NCI-H128 (cell line): ENCODE results near the gene CTBP1.

Source experiments
- DNase-seq: peaks from one replicate; lab custom pipeline; 2025; ENCODE audit not compliant: unreplicated experiment; lab: John Stamatoyannopoulos, UW

Gene CTBP1

DNA sequence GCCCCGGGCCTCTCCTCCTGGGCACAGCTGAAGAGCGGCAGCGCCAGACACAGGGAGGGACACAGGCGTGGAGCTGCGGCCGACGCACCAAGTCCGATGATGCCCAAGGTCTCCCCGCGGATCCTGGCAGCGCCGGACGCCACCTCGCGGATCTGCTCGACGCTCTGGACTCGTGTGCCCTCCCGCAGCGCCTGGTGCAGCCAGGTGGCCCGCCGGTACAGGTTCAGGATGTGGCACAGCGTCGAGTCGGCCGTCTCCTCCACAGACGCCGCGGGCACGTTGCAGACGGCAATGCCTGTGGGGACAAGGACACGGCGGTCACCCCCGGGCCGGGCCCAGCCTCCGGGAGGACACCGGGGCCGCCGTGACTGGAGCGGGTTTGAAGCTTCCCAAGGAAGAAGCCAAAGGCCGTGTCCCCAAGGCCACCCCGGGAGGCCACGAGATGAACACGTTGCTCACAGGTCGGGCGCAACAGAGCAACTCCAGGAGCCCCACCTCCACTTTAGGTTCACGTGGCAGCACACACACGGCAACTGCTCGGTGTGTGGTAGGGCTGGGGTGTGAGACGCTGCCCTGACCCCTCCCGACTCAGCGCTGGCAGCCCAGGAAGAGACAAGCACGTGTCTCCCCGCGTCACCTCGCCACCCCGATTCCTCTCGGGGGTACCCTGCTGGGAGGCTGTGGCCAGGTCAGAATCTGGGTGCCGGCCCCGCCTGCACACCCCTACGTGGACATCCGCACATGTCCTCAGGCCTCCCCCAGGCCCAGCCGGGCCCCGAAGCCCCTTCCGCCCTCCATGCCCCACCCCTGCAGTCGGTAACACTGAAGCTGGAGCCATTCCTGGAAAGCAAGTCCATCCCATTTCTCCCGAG is 23.4 kb downstream of the CTBP1 start:
- DNase-seq = no peak

DNA sequence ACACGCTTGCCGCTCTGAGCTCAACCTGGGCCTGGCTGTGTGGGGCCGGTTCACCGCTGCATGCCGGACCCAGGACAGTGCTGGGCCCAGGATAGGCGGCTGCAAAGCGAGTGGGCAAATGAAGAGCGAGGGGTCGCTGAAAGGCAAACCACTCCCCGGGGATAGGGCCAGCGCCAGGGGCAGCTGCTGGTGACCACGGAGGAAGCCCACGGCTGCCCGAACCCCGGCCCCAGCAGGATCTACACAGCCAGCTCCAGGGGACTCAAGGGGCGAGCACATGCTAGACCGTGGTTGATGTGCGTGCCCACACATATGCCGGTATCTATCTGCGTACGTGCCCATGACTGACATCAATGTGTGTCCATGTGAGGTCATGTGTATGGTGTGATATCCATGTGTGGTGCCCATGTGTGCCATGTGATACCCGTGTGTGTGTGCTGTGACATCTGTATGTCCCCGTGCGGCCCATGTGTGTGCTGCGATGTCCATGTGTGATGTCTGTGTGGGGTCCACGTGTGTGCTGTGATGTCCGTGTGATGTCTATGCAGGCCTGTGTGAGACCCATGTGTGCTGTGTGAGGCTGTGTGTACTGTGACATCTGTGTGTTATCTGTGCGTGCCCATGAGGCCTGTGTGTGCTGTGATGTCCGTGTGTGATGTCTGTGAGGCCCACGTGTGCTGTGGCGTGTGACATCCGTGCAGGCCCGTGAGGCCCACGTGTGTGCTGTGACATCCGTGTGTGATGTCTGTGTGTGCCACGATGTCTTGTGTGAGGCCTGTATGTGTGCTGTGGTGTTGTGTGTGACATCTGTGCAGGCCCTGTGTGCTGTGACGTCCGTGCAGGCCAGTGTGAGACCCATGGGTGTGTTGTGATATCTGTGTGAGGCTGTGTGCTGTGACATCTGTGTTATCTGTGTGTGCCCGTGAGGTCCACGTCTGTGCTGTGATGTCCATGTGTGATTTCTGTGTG is 24.8 kb downstream of the CTBP1 start:
- DNase-seq = no peak

DNA sequence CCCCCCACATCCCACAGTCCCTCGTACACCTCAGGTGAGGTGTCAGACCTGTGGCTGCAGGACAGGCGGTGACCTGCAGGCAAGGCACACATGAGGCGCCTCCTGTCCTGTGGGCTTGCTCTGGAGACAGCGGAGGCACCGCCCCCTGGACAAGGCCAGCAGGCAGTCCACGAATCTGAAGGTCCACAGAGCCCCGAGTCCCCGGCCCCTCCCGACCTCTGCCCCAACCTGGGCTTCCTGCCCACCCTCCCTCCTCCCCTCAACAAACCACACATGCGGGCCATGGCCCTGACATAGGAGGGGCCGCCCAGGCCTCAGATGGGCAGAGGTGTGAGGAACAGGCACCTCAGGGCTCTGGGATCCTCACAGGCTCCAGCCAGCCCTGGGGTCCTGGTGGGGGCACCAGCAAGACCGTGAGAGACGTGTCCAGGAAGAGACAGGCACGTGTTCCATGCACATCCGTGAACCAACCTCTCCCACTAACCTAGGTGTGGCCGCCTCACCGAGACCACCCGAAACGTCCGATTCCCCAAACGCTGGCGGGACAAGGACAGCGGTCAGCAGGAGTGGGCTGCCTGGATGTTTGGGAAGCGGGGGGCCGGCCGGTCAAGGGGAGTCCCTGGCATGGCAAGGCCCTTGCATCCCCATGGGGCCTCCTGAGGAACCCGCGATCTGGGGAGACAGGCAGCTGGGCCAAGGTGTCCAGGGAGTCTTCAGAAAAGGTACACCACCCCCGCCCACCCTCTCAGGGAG is 25.8 kb downstream of the CTBP1 start:
- no peak for DNase-seq

DNA sequence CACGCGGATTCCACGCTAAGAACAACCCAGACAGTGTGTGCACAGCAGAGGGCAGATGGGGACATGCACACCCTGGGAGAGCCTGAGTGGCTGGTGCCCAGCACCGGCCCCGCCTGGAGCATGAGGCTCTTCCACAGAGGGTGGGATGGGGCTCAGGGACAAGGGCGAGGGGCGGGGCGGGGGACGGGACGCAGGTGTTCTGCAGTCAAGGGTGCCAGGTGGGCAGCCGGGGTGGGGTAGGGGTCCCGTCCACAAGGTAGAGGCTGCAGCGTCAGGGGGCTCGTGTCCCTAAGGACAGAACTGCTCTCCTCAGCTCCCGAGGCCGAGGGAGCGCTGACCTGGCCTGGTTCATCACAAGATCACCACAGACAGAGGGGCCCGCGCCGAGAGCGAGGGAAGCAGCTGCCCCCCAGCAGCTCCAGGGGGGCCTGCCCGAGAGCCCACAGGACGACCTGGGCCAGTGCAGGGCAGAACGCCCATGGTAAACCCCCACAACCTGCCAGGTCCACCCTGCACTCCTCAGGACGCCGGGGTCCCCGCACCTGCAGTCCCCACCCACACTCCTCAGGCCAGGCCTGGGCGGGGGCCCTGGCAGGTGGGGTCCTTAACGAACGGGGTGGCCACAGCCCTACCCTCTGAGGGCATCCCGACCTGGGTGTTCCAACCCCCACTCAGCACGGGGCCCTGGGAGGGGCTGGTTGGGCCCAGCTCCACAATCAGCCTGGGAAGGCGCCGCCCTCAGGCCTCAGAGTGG is 26.7 kb downstream of the CTBP1 start:
- DNase-seq = no peak

DNA sequence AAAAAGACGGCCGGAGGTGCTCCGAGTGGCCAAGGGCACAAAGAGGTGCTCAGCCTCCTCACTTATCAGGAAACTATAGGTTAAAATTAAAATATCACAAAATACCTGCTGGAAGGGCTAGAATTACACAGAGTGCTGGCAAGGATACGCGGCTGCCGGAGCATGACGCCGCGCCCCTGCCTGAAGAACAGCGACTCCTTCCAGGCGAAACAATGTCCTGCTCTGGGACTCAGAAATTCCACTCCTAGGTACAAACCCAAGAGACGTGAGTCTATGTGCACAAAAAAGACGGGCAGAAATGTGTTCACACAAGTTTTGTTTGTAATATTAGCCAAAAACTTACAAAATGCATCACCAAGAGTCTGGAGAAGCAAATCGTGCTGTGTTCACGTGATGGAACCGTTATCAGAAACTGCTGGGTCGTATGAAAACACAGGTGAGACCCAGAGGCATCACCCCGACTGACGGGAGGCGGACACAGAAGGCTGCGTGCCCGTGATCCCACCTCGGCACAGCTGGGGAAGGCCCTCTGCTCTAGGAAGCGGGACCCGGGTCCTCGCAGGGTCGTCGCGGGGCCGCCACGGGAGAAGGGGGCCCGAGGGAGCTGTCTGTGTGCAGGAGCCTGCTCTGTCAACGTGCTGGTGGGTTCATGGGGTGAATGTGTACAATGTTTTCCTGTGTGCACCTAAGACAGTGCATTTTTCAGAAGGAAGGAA is 27.6 kb downstream of the CTBP1 start:
- DNase-seq = no peak

DNA sequence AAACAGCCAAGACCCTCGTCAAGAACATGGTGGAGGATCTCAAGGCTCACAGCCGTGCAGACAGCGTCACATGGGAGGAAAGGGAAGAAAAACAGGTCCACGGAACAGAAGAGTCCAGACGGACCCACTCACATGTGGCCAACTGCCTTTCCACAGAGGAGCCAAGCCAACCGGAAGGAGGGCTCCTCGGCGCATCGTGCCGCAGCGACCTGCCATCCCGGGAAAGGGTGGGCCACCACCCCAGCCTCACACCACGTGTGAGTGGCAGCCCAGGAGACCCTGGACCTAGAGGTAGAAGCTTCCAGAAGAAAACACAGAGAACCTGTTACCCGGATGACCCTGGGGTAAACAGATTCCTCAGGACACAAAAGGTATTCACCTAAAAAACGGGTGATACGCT is 28.4 kb downstream of the CTBP1 start:
- DNase-seq = no peak

DNA sequence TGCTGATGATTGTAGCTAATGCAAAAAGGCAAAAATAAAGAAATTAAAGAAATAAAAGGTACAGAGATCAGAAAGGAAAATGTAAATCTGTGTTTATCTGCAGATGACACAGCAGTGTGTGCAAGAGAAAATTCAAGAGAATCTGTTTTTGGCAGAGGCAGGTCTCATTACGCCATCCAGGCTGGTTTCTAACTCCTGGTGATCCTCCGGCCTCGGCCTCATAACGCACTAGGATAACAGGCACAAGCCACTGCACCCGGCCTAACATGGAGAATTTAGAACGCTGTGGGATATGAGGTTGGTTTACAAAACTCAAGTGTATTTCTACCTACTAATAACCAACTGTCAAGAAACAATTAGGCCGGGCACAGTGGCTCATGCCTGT is 29.4 kb downstream of the CTBP1 start:
- no peak for DNase-seq

DNA sequence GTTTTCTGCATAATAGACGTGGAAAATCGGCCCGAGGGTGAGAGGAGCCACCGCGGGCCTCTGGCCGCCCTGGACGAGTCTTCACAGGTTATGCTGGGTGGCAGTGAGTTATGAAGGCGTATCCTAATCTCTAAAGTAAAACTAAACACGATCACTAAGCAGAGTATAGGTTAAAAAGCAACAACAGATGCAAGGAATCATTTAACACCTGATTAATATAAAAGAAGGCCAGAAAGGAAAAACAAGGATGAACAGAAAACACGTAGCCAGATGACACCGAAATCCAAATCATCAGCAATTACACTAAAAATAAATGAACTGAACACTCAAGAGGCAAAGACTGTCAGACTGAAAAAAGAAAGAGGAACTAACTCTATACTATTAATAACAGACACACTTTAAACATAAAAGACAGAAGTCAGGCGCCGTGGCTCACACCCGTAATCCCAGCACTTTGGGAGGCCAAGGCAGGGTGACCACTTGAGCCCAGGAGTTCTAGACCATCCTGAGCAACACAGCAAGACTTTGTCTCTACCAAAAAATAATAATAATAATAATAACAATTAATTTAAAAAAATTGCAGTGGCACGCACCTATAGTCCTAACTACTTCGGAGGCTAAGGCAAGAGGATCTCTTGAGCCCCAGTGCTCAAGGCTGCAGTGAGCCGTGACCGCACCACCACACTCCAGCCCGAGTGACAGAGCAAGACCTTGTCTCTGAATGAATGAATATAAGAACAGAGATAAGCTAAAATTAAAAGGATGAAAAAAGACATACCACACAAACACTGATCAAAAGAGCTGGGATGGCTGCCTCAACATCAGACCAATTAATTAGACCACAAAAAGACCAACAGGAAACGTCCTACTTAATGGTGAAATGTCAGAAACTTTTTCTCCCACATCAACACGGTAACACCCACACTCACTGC is 30.0 kb downstream of the CTBP1 start:
- no peak for DNase-seq

DNA sequence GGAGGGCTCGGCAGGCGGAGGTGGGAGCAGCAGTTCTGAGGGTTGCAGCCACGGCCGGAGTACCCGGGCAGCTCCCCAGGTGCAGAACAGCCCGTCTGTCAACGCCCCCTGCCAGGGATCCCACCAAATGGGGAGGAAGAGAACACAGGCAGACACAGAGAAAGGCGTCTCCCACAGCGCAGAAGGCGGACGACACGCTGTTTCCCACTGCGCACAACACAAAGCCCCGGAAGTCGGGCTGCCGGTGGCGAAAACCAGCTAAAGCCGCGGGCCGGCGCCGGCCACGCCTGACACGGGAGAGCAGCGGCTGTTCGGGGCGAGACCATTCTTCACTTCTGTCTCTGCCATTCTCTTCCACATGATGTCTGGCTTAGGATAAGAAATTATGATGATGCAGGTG is 31.6 kb downstream of the CTBP1 start:
- DNase-seq = no peak

DNA sequence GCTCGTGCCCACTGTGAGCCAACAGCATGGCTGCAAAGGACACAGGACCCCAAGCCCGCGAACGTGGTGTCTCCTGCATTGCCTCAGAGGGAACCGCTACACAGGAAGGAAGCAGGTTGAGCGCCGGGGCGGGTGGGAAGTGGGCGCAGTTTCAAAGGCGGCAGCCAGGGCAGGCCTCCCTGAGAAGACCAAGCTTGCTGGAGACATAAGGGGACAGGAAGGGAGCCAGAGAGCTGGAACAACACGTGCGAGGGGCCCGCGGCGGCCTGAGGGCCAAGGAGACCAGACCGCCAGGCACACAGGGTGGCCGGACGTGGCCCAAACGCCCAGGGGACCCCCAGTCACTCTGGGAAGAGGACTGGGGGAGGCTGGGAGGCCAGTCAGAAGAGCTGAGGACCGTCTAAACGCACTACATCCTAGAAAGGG is 32.0 kb downstream of the CTBP1 start:
- DNase-seq = no peak

DNA sequence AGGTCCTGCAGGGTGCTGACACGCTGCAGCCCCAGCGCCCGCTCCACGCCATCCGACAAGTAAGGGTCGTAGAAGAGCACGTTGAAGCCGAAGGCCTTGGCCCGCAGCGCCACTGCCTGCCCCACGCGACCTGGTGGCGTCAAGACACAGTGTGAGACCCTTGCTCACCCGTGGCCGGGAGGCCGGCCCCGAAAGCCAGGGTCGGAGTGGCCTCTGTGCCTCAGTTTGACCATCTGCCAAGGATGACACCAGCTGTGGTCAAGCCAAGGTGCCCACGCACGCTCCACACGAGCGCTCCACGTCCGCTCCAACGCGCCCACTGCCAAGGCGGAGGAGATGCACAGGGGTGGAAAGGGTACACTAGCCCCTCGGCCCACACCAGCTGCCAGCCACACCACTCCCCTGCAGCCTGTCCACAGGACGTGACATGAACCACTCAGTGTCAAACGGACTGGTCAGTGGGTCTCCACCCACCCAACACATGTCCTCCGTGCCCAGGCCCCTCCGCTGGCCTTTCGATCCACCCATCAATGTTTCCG is 32.8 kb downstream of the CTBP1 start:
- DNase-seq = no peak

DNA sequence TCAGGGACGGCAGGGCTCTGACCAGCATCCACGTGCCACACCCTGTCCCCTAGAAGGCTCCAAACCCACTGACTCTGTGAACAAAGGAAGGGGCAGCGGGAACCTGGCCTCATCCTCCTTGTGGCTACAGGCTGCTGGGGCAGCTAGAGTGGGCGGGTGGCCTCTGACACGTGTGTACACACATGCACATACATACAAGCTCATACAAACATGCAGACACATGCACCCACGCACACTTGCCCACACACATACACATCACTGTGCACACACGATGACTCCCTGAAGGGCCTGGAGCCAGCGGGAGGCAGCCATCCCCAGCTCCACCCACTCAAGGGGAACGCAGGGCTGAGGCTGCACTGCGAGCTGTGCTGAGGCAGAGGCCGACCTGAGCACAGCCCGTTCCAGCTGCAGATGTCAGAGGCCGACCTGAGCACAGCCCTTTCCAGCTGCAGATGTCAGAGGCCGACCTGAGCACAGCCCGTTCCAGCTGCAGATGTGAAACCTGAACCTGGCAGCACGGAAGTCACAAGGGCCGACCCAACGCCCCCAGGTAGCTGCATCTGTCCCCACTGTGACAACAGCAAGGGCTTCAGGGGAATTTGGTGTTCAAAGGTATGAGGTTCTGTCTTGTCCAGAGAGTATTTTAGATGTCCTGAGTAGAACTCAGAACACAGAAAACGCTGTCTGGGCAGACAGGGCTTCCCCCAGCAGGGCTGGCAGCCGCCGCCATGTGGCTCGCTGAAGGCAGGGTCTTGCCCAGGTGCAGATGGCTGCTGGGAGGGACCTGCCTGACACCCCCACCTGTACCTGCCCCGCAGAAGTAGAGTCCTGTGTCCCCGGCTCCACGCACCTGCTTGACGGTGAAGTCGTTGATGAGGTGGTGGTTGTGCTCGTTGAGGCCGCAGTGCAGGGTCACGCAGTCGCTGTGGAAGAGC is 33.5 kb downstream of the CTBP1 start:
- DNase-seq = no peak

DNA sequence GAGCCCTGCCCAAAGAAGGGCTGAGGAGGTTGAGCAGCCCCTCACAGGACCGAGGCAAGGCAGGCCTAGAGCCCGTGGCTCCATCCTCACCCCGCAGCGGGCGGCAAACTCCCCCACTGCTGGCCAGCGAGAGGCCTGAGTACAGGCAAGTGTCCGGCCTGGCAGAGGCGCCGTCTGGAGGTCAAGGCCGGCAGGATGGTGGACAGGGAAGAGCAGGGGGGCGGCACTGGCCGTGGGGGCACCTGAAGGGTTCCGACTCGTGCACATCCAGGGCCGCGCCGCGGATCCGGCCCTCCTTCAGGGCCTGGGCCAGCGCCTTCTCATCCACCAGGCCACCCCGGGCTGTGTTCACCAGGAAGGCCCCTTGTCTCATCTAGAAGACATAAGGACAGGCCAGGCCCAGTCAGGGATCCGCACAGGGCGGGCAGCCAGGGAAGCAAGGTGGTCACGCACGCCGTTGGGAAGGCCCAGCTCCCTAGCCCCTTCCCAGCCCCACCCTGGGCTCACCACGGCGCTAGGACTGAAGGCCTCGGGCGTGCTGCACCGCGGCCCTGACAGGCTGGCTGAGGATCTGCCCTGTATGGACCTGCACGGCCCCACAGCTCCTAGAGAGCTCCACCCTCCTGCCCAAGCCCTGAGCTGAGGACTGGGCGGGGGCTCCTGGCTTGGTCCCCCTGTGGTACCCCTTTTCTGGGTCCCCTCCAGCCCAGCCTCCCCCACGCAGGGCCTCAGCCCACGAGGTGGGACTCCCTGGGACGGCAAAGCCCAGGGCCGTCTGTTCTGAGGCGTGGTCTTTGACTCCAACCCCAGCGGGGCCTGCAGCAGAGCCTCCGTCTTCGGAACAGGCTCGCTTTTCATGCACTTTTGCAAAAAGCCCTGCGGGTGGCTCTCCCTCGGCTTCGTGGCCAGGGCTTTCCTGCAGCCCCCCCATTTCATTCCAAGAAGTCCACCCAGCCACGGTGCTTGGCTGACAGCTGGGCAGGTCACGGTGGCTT is 34.5 kb downstream of the CTBP1 start:
- no peak for DNase-seq

DNA sequence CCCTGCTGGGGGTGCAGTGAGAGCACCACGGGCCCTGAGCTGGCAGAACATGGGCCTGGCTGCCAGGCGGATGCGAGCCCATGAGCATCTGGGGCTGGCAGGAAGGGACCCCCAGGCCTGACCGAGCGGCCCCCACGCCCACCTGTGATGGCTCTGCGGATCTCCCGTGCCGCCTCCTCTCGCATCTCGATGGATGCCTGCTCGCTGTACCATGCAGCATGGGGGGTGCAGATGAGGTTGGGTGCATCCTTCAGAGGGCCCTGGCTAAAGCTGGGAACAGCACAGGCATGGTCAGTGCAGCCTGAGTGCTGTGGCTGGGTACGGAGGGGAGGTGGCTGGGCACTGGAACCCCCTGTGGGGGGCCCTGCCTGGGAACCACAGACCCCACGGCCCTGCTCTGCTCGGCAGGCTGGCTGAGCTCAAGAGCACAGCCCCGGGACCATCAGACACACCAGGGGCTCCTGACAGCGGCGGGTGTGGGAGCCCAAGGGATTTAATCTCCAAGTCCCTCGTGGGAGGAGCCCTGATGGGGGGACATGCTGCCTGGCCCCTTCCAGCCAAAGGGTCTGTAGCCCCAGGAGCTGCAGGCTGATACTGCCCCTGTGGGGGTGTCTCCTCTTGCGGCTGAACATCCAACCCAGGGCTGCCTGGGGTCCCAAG is 35.5 kb downstream of the CTBP1 start:
- DNase-seq = no peak

DNA sequence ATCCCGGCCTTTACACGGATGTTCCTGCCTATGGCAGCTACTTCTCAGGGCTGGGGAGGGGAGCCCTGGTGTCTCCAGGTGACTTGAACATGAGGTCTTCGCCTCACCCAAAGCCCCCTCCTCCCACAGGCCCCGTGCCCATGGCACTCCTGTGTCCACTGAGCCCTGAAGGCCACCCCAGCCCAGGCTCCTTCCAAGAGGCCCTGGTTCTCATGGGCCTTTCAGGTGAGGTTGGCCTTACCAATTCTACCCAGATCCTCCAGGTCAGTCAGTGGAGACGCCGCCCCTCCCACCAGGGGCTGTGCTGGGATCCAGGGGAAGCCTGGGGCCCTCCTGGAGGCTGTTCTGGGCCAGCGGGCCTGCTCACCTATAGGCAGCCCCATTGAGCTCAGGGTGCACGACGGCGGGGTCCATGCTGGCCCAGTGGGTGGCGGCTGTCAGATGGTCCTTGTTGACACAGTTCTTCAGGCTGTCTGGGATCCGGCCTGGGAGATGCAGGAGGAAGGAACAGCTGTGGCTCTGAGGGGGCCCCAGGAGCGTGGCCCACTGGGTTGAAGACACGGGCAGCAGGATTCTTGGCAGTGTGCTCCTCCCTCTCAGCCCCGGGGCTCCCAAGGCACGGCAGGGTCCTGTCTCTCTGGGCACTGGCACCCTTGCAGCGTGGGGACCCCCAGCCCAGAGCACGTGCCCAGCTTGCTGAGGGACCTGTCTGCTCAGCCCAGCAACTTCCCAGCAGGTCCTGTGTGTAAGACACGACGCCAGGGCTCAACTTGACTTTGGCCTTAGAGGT is 36.2 kb downstream of the CTBP1 start:
- no peak for DNase-seq
